GM21423 (cell line): ENCODE results near the gene GRK3.
"Not testable (repeated sequence)": the region's sequence is repeated elsewhere in the genome, so short reads cannot be mapped to it uniquely, and the experiment has no call there.

ENCODE experiments used
- ATAC-seq: cut with Tn5 transposase; IDR thresholded peaks from one replicate; pipeline ENCODE4 v1.9.1; 2021; ENCODE audit warnings: mild to moderate bottlenecking, moderate library complexity; ENCODE audit not compliant: unreplicated experiment

GRK3 gene

GRCh38 chr22:25548866-25549464, 15.5 kb upstream of the GRK3 start:
- ATAC-seq = no peak

- ATAC-seq = no peak
These were observed 13.1 kb upstream of the GRK3 start for GRCh38 chr22:25551396-25551795.

GRCh38 chr22:25552405-25552804, 12.1 kb upstream of the GRK3 start:
- ATAC-seq = not testable (repeated sequence)

GRCh38 chr22:25553131-25553530, 11.3 kb upstream of the GRK3 start:
- no peak for ATAC-seq

- ATAC-seq = no peak
These were observed 10.2 kb upstream of the GRK3 start for GRCh38 chr22:25554238-25554671.

GRCh38 chr22:25554689-25555088, 9.8 kb upstream of the GRK3 start:
- no peak for ATAC-seq

- no peak for ATAC-seq
These were observed 8.9 kb upstream of the GRK3 start for GRCh38 chr22:25555586-25555985.

GRCh38 chr22:25557218-25557617, 7.3 kb upstream of the GRK3 start:
- ATAC-seq = no peak

GRCh38 chr22:25558341-25558740, 6.1 kb upstream of the GRK3 start:
- ATAC-seq = no peak

GRCh38 chr22:25559910-25560309, 4.6 kb upstream of the GRK3 start:
- not testable (repeated sequence) for ATAC-seq

GRCh38 chr22:25561182-25561581, 3.3 kb upstream of the GRK3 start:
- ATAC-seq = not testable (repeated sequence)

- not testable (repeated sequence) for ATAC-seq
These were observed 2.5 kb upstream of the GRK3 start for GRCh38 chr22:25561927-25562326.

GRCh38 chr22:25562966-25563760, 1.3 kb upstream of the GRK3 start:
- not testable (repeated sequence) for ATAC-seq

- ATAC-seq = no peak
These were observed 635 bp upstream of the GRK3 start for GRCh38 chr22:25563761-25564319.

- peak; percentile 3 for ATAC-seq
These were observed 653 bp downstream of the GRK3 start for GRCh38 chr22:25564979-25565677.

GRCh38 chr22:25566186-25566897, 1.9 kb downstream of the GRK3 start:
- ATAC-seq = no peak

GRCh38 chr22:25566898-25567235, 2.4 kb downstream of the GRK3 start:
- ATAC-seq = no peak

GRCh38 chr22:25567251-25567675, 2.8 kb downstream of the GRK3 start:
- ATAC-seq = no peak

- not testable (repeated sequence) for ATAC-seq
These were observed 3.6 kb downstream of the GRK3 start for GRCh38 chr22:25568066-25568465.

- ATAC-seq = no peak
These were observed 4.9 kb downstream of the GRK3 start for GRCh38 chr22:25569361-25569760.

GRCh38 chr22:25569983-25570382, 5.5 kb downstream of the GRK3 start:
- no peak for ATAC-seq
